ENCODE results near the gene SART1.
"Not testable (repeated sequence)": the region's sequence is repeated elsewhere in the genome, so short reads cannot be mapped to it uniquely, and the experiment has no call there.

Gene SART1

GRCh38 chr11:66008468-66009101 lies 47.1 kb downstream of the SART1 start:
- TF ChIP-seq CTCF (IDR thresholded peaks at IDR 0.05; ENCODE audit: insufficient read depth, missing control alignments), result no peak
- FAIRE-seq, result no peak

GRCh38 chr11:66010036-66010435 lies 48.5 kb downstream of the SART1 start:
- FAIRE-seq, result not testable (repeated sequence)

More at GRCh38 chr11:66008468-66009101, 47.1 kb downstream of the SART1 start:
- DNase-seq (ENCODE audit: insufficient read length, low spot score), result no peak

GRCh38 chr11:66011239-66011784 lies 49.8 kb downstream of the SART1 start:
- no peak for TF ChIP-seq CTCF (IDR thresholded peaks at IDR 0.05; ENCODE audit: insufficient read depth, missing control alignments)
- DNase-seq (ENCODE audit: insufficient read length, low spot score) (no peak), FAIRE-seq (no peak)

More at GRCh38 chr11:66010036-66010435, 48.5 kb downstream of the SART1 start:
- DNase-seq (ENCODE audit: insufficient read length, low spot score), result not testable (repeated sequence)

GRCh38 chr11:66011785-66012303 lies 50.3 kb downstream of the SART1 start, which contains the start of gene CST6:
CST6 (plus strand) TSS chr11:66012008; CDS start chr11:66012045, 37 bp downstream.
- TF ChIP-seq CTCF (IDR thresholded peaks at IDR 0.05; ENCODE audit: insufficient read depth, missing control alignments), result no peak
- FAIRE-seq, result no peak
- no peak for DNase-seq (ENCODE audit: insufficient read length, low spot score)

- no peak for FAIRE-seq
- TF ChIP-seq CTCF (IDR thresholded peaks at IDR 0.05; ENCODE audit: insufficient read depth, missing control alignments), result no peak
Measured at GRCh38 chr11:66012371-66012945, 50.9 kb downstream of the SART1 start.

GRCh38 chr11:66012946-66013761 lies 51.6 kb downstream of the SART1 start:
- TF ChIP-seq CTCF (IDR thresholded peaks at IDR 0.05; ENCODE audit: insufficient read depth, missing control alignments), result no peak
- DNase-seq (ENCODE audit: insufficient read length, low spot score) (no peak), FAIRE-seq (no peak)

More at GRCh38 chr11:66012371-66012945, 50.9 kb downstream of the SART1 start:
- DNase-seq (ENCODE audit: insufficient read length, low spot score), result no peak

- TF ChIP-seq CTCF (IDR thresholded peaks at IDR 0.05; ENCODE audit: insufficient read depth, missing control alignments), result no peak
- DNase-seq (ENCODE audit: insufficient read length, low spot score), result no peak
- no peak for FAIRE-seq
Measured at GRCh38 chr11:66013762-66014100, 52.2 kb downstream of the SART1 start.

All from D721Med (cell line).